AG08395 (cell line): ENCODE results near the gene ASS1.

Experiments
- DNase-seq: peaks from one replicate; pipeline ENCODE4 v3.0.0; 2012; ENCODE audit warnings: mixed read lengths, low spot score

ASS1 gene

GRCh38 chr9:130532426-130533080 lies 87.8 kb downstream of the ASS1 start:
- no peak for DNase-seq

GRCh38 chr9:130535818-130536521 lies 91.2 kb downstream of the ASS1 start:
- DNase-seq, result peak; percentile 70

DNA sequence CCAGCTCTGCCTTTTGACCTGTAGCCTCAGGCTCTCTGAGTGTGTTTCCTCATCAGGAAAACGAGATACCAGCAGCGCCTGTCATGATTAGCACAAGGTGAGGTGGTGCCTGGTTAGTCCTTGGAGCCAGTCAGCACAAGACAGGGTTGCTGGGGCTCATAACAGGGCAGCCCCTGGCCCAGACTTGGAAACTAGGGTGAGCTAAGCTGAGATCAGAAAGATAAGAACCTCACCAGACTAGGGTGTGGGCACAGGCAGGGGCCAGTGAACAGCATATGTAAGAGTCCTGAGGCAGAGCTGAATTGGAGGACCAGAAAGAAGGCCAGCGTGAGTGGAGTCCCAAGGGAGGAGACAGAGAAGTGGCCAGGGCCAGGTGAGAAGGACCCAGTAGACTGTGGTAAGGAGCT lies 91.9 kb downstream of the ASS1 start:
- DNase-seq, result no peak

GRCh38 chr9:130537346-130538050 lies 92.7 kb downstream of the ASS1 start:
- DNase-seq, result peak; percentile 8

- peak; percentile 40 for DNase-seq
Measured at GRCh38 chr9:130539420-130540223, 94.9 kb downstream of the ASS1 start.

- DNase-seq, result no peak
Measured at GRCh38 chr9:130541533-130541932, 96.8 kb downstream of the ASS1 start.

GRCh38 chr9:130542038-130542437 lies 97.3 kb downstream of the ASS1 start:
- no peak for DNase-seq

DNA sequence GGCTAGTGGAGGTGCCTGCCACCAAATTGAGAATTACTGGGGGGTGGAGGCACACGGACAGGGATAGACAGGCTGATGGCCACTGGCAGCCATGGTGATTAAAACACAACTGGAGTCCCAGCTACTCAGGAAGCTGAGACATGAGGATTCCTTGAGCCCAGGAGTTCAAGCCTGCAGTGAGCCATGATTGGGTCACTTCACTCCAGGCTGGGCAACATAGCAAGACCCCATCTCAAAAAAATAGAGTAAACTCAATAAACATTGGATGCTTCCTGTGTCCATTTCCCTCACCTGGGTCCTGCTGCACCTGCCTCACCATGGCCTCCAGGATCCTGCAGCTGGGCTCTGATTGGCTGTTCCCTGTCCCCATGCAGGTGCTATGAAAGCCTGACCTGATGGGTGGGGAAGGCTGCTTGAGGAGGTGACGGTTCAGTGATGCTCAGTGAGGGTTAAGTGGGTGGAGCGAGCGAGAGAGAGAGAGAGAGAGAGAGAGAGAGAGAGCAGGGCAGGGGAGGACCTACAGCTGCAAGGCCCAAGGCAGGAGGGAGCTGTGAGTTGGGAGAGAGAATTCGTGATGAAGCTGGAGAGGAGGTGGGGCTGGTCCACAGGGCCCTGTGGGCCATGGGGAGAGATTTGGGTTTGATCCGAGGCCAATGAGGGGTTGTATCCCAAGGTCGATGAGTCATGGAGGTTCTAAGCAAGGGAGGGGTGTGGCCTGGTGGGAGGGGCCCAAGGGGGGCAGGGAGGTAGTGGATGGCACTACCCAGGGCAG lies 97.9 kb downstream of the ASS1 start:
- peak; percentile 17 for DNase-seq

GRCh38 chr9:130543368-130543767 lies 98.6 kb downstream of the ASS1 start:
- DNase-seq, result no peak

- no peak for DNase-seq
Measured at GRCh38 chr9:130543859-130544258, 99.1 kb downstream of the ASS1 start.

GRCh38 chr9:130544364-130544763 lies 99.6 kb downstream of the ASS1 start:
- DNase-seq, result no peak

DNA sequence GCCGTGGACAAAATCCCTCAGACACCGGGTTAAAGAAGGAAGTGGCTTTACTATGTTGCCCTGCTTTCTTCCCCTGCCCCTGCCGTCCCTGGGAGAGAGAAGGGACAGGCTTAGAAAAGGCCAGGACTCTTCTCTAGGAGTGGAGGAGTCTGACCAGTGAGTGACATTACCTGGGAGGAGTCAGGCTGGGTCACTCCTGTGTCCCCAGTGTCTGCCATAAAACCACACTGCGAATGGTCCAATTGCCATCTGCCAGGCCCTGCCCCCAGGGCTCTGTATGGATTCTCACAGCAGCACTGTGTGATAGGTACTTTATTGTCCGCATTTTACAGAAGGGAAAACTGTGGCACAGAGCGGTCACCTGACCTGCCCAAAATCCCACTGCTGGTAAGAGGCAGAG lies 103.3 kb downstream of the ASS1 start:
- no peak for DNase-seq

GRCh38 chr9:130549093-130549735 lies 104.5 kb downstream of the ASS1 start:
- DNase-seq, result no peak
